GM12872 (cell line): ENCODE results near the gene EFNA4.

Experiments
- CTCF ChIP-seq: IDR thresholded peaks from 3 replicates; pipeline ENCODE4 v1.5.1; 2011; ENCODE audit warnings: low read depth, mild to moderate bottlenecking, low read length, moderate library complexity; ENCODE audit not compliant: insufficient read depth

Gene EFNA4

DNA sequence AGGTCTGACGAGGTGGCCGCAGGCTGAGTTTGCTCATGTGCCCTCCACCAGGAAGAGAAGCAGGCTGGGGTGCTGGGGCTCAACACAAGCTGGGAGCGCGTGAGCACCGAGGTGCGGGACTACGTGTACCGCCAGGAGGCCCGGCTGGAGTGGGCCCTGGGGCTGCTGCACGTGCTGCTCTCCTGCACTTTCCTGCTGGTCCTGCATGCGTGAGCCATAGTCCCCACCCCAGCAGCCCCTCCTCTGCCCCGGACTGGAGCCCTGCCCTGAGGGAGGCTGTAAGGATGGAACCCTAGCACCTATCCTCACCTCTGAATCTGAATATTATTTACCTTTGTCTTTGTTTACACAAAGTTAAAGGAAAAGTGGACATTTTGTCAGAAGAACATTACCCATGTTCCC, 20.2 kb upstream of the EFNA4 start:
- no peak for TF ChIP-seq CTCF

DNA sequence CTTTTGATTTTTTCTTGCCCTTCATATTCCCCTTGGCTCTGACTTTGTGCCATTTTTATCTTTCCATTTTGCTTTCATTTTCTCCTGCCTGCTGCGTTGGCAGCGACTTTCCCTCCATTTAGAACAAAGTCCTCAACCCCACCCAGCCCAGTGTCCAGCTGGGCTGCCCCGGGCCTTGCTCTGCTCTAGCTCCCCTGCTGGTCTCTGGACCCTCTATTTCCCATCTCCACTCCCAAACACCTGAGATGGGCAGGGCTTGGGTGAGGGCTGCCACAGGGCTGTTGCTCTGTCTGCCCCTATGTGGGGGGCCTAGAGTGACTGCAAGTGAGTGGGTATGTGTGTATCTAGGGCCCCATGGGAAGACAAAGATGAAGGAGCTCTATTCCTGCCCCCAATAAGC, 19.7 kb upstream of the EFNA4 start:
- no peak for TF ChIP-seq CTCF

- TF ChIP-seq CTCF: no peak
Measured at GRCh38 chr1:155044365-155044764, 19.2 kb upstream of the EFNA4 start.

- peak; percentile 70 for TF ChIP-seq CTCF
Measured at GRCh38 chr1:155044812-155045657, 18.5 kb upstream of the EFNA4 start.

DNA sequence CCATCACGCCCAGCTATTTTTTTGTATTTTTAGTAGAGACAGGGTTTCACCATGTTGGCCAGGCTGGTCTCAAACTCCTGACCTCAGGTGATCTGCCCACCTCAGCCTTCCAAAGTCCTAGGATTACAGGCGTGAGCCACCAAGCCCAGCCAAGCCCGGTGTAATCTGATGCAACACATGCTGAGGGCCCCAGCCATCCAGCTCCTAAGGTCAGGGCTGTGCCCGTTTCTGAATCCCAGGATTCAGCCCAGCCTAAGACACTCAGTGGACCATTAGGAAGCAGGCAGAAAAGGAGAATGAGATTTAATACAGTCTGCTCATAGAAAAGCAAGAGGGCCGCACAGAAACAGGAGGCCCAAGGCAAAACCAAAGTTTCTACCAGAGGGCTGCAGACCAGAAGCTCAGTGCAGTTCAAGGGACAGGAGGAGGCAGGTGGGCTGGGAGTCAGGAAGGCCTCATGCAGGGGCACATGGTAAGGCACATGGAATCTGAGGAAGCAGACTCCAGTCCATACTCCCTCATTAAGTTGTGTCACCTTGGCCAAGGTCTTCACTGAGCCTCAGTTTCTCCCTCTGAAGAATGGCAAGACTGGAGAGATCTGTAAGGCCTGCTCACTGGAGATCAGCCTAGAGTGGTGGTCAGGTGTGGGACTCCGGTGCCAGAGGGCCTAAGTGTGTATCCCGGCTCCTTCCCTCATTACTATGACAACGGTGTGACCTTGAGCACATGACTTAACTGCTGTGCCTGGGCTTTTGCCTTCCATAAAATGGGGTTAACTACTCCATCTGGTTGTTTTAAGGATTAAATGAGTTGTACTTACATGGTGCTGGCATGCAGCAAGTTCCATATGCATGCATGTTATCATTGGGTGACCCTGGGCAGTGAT, 14.8 kb upstream of the EFNA4 start:
- TF ChIP-seq CTCF: no peak

- TF ChIP-seq CTCF: no peak
Measured at GRCh38 chr1:155049651-155050559, 13.6 kb upstream of the EFNA4 start.
